ENCODE data around the gene RNF14.
A peak's percentile ranks its signal among the peaks of the same experiment; 100 is the strongest.

The RNF14 gene

DNA sequence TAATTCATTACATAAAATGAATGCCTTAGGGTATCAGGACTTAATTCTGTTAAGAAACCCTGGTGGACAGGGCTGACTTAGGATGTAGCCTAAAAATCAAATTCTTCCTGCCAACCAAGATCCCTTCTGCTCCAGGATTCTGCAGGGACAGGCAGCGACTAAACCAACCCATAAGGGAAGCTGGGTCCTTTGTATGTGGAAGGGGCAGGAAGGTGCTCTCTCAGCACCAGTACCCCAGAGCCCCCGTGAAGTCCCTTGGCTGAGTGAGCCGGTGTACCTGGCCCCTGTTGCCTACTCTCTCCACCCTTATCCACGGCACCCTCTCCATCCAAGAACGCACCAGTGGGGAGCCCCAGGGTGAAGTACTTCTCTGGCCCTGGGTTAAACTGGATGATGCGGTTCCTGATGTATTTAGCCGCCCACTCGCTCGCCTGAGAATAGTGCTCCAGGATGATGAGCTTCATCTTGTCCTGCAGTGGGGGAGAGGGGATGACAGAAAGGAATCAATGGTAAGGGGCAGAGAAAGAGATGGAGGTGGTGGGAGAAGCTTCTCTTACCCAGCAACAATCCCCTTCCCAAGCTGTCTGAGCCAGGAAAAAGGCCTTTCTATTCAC lies 42.8 kb downstream of the RNF14 start:
- no peaks in the 10 kb centered on the region for H3K9me3 Mint-ChIP-seq
- H3K36me3 Mint-ChIP-seq (ENCODE audit: low read depth), result peaks cover 26% of the 10 kb centered on the region
- peaks cover 66% of the 10 kb centered on the region for H3K4me1 Mint-ChIP-seq (ENCODE audit: low read depth)
- no peaks in the 10 kb centered on the region for H3K27me3 Mint-ChIP-seq (ENCODE audit: low read depth)
- H3K27ac Mint-ChIP-seq, result peak overlapping the region; percentile 79
- peak overlapping the region; percentile 81 for H3K4me3 Mint-ChIP-seq

DNA sequence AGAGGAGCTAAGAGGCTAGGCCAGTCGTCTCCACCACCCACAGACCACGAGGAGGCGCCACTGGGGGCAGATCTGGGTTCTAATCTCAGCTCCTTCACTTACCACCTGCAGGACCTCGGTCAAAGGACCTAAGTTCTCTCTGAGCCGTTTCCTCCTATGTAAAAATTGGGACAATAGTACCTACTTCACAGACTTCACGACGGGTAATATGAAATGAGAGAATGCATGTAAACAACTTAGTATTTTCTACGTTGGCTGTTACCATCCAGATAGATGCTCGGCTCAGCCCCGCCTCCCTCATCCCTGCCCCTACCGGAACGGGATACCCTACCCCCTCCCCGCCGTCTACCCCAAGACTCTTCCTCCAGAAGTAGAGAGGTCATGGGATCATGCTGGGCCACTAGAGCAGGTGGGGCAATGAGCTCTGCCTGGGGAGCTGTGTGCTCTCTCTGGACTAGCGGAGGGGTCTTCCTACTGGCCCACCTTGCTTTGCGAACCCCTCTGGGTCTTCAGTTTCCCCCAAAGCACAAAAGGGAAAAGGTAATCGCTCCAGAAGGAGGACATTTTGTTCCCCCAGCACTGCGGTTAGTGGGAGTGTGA lies 43.4 kb downstream of the RNF14 start:
- no peaks in the 10 kb centered on the region for H3K27me3 Mint-ChIP-seq (ENCODE audit: low read depth)
- H3K4me3 Mint-ChIP-seq, result peak overlapping the region; percentile 81
- H3K36me3 Mint-ChIP-seq (ENCODE audit: low read depth), result peaks cover 21% of the 10 kb centered on the region
- no peaks in the 10 kb centered on the region for H3K9me3 Mint-ChIP-seq
- H3K4me1 Mint-ChIP-seq (ENCODE audit: low read depth), result peaks cover 64% of the 10 kb centered on the region
- peak overlapping the region; percentile 79 for H3K27ac Mint-ChIP-seq

DNA sequence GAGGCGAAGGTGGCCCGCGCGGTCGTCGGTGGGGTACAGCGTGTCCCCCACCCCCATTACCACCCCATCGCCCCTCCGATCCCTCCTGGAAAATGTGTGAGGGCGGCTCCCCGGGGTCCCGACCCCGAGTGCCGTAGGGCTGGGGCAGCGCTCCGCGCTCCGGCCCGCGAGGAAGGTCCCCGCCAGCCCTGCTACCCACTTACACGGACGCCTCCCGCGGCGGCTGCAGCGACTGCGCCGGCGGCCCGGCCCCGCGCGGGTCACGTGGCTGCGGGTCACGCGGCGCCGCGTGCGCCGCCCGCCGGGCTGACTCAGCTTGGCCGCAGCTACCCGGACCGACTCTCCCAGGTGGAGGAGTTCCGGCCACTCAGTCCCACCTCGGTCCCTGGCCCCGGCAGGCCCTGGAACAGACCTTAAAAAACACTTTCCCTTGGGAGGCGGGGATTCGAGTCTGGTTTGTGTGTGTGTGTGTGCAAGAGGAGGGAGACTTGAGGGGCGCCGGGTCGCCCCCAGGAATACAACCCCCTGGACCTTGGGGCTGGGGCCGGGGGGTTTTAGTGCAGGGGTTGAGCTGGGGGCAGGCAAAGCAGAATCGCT lies 44.0 kb downstream of the RNF14 start, which contains the start of gene GNPDA1:
Gene GNPDA1 (minus strand): TSS at position 236 of the 597 bp plus-strand sequence. CDS start 992 bp downstream, outside the sequence.
- H3K27me3 Mint-ChIP-seq (ENCODE audit: low read depth), result no peaks in the 10 kb centered on the region
- H3K4me3 Mint-ChIP-seq, result peak within 1 kb of the TSS; percentile 91
- H3K4me1 Mint-ChIP-seq (ENCODE audit: low read depth), result peaks cover 66% of the 10 kb centered on the region
- peaks cover 17% of the 10 kb centered on the region for H3K36me3 Mint-ChIP-seq (ENCODE audit: low read depth)
- no peaks in the 10 kb centered on the region for H3K9me3 Mint-ChIP-seq
- H3K27ac Mint-ChIP-seq, result peak within 1 kb of the TSS; percentile 93

DNA sequence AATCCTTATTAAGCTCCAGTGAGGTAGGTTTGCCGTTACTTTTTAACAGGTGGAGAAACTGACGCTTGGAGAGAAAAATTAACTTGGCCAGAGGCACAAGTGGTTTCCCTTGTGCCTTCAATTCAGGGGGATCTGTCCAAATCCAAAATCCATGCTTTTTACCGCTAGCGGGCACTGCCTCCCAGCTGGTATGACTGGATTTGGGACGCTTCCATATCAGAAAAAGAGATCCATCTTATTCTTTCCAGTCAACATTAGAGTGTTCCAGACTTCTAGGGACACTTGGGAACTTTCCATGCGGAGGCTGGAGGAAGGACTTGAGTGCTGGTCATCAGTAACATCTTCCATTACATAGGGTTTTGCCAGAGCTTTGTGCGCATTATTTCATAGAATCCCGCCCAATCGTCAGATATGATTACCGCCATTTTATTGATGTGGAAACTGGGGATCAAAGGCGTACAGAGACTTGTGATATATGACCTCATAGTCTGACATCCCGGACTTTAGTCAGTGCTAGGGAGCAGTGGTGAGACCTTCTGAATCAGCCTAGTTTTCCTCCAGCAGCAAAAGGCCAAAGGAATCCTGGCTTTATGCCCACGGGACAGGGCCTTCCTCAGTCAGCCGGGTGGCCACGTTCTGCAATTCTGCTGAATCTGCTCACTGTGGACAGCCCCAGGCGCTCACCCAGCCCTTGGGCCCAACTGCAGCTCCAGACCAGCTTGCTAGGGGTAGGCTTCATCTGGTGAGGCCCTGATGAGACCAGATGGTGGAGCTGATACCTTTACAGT lies 45.0 kb downstream of the RNF14 start:
- Mint-ChIP-seq H3K36me3 (ENCODE audit: low read depth) (peaks cover 8% of the 10 kb centered on the region), H3K4me3 (peak overlapping the region; percentile 91), H3K27me3 (ENCODE audit: low read depth) (no peaks in the 10 kb centered on the region), H3K4me1 (ENCODE audit: low read depth) (peaks cover 66% of the 10 kb centered on the region), H3K27ac (peak overlapping the region; percentile 93), H3K9me3 (no peaks in the 10 kb centered on the region)

DNA sequence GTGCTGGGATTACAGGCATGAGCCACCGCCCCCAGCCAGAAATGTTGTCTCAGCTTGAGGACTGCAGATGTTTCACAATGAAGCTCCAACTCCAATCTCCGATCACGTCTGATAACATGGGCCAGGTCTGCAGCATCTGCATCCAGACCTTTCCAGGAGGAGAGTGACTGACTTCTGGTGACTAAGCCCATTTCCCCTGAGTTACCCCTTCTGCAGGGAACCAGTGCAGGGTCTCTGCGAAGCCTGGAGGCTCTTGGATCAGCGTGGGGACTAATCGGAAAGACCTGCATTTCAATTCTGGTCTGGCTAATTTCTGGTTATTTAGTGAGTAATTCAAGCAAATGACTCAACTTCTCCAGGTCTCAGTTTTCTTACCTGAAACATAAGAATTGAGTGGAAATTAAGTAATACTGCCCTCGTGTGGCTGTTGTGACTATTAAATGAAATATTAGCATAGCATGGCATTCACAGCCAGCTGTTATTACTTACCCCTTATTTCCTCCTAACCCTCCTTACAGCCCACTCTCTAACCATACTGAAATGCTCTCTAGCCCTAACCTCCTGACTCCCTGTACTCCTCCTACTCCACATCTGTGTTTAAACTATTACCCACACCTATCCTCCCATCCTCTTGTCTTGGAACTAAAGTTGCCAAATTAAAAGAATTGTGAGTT lies 46.1 kb downstream of the RNF14 start:
- Mint-ChIP-seq H3K9me3 (peaks cover 1% of the 10 kb centered on the region), H3K4me1 (ENCODE audit: low read depth) (peaks cover 59% of the 10 kb centered on the region), H3K4me3 (peak overlapping the region; percentile 57), H3K36me3 (ENCODE audit: low read depth) (peaks cover 10% of the 10 kb centered on the region), H3K27me3 (ENCODE audit: low read depth) (no peaks in the 10 kb centered on the region), H3K27ac (peak overlapping the region; percentile 93)

DNA sequence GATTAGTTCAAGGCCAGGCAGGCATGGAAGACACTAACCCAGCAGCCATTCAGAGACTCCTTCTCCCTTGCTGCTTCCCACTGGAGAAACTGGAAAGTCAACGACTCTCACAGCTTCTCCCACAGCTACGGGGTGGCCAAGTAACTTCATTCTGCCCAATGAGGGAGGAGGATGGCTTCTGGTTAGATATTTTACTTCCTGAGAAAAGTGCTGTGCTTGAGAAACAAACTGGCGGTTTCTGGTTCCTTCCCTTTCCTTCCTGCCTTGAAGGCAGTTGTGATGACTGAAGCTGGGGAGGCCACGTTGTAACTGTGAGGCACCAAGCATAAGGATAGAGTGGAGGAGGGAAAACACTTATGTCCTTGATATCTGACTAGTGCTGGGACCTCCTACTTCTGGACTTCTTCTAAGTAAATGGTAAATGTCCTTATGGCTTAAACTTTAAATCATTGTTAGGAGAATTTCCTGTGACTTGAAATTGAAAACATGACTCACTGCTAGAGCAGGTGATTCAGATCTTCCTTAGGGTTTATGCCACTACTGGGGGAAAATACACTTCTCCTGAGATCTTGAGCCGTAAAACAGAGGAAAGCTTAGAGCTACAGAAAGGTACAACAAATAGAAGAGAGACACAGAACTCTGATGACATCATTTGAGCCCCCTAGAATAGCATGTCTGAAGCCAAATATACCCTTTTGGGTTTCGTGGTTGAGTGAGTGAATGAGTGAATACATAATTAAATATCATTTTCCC lies 47.1 kb downstream of the RNF14 start:
- Mint-ChIP-seq H3K4me3 (peak overlapping the region; percentile 57), H3K4me1 (ENCODE audit: low read depth) (peaks cover 59% of the 10 kb centered on the region), H3K27me3 (ENCODE audit: low read depth) (no peaks in the 10 kb centered on the region), H3K36me3 (ENCODE audit: low read depth) (peaks cover 11% of the 10 kb centered on the region), H3K27ac (peak overlapping the region; percentile 93), H3K9me3 (peaks cover 7% of the 10 kb centered on the region)

DNA sequence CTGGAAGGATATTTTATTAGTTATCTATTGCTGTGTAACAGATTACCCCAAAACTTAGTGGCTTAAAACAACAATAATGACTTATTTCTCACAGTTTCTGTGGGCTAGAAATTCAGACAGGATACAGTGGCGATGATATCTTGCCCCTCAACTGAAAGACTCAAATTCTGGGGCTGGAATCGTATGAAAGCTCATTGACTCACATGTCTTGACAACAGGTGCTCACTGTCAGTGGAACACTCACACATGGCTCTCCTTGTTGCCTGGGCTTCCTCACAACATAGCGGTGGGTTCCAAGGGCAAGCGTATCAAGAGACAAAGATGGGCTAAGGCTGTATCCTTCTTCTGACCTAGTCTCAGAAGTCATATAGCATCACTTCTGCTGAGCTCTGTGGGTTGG lies 47.7 kb downstream of the RNF14 start:
- peak overlapping the region; percentile 57 for H3K4me3 Mint-ChIP-seq
- H3K27ac Mint-ChIP-seq, result peak overlapping the region; percentile 93
- peaks cover 7% of the 10 kb centered on the region for H3K9me3 Mint-ChIP-seq
- peaks cover 59% of the 10 kb centered on the region for H3K4me1 Mint-ChIP-seq (ENCODE audit: low read depth)
- no peaks in the 10 kb centered on the region for H3K27me3 Mint-ChIP-seq (ENCODE audit: low read depth)
- H3K36me3 Mint-ChIP-seq (ENCODE audit: low read depth), result peaks cover 8% of the 10 kb centered on the region

DNA sequence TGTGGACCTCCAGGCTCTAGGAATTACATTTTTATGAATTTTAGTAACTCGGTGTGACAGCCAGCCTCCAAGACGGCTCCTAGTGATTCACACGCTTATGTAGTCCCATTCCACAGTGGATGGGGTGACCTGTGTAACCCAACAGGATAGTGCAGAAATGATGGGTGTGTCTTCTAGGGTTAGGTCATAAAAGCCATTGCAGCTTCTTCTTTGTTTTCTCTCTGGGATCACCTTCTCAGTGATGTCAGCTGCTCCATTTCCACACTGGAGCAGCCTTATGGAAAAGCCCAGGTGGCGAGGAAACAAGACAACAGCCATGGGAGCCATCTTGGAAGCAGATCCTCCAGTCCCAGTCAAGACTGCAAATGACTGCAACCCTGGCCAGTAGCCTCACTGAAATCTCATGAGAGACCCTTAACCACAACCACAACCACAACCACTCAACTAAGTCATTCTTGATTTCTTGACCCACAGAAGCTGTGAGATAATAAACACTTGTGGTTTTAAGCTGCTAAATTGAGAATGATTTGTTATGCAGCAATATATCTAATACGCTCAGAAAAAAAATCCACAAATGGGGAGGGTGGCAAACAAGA lies 49.0 kb downstream of the RNF14 start:
- Mint-ChIP-seq H3K4me1 (ENCODE audit: low read depth) (peaks cover 54% of the 10 kb centered on the region), H3K9me3 (peaks cover 7% of the 10 kb centered on the region), H3K36me3 (ENCODE audit: low read depth) (peaks cover 8% of the 10 kb centered on the region), H3K27me3 (ENCODE audit: low read depth) (no peaks in the 10 kb centered on the region), H3K27ac (no peak overlapping the region), H3K4me3 (no peak overlapping the region)

DNA sequence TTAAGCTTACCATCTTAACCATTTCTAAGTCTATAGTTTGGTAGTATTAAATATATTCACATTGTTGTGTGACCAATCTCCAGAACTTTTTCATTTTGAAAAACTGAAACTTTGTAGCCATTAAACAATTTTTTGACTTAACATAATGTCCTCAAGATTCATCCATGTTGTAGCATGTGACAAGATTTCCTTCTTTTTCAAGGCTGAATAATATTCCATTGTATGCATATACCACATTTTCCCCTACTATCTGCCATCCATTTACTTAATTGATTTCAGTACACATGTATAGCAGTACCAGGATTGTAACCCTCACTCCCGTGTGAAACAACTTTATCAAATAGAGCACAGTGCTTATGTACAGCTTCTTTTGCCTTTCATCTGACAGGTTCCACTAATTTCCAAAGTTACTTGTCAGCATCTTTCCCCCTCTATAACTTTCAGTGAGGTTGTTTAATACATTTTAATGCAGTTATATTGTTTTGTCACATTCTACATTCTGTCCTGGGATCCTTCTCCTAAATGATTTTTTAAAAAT lies 51.3 kb downstream of the RNF14 start:
- H3K36me3 Mint-ChIP-seq (ENCODE audit: low read depth), result peaks cover 8% of the 10 kb centered on the region
- H3K27ac Mint-ChIP-seq, result no peak overlapping the region
- no peak overlapping the region for H3K4me3 Mint-ChIP-seq
- no peaks in the 10 kb centered on the region for H3K27me3 Mint-ChIP-seq (ENCODE audit: low read depth)
- H3K9me3 Mint-ChIP-seq, result peaks cover 7% of the 10 kb centered on the region
- H3K4me1 Mint-ChIP-seq (ENCODE audit: low read depth), result peaks cover 40% of the 10 kb centered on the region

DNA sequence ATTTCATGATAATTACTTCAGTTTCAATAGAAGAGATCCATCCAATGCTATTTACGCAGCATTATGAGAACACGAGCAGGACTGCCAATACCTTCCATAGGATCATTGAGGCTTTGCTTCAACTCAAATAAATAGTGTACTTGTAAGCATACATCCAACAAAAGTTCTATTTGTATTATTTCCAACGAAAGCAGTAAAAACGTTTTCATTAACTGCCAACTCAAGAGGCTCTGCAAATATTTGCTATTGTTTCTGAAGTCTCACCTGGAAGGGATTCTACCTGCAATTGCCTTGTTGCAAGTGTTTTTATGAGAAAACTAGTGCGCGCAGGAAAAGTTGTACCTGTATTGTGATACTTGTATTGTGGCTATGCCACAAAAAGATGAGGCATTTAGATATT lies 54.9 kb downstream of the RNF14 start:
- no peak overlapping the region for H3K27ac Mint-ChIP-seq
- peaks cover 7% of the 10 kb centered on the region for H3K9me3 Mint-ChIP-seq
- no peaks in the 10 kb centered on the region for H3K27me3 Mint-ChIP-seq (ENCODE audit: low read depth)
- H3K36me3 Mint-ChIP-seq (ENCODE audit: low read depth), result peaks cover 5% of the 10 kb centered on the region
- H3K4me3 Mint-ChIP-seq, result no peak overlapping the region
- peaks cover 16% of the 10 kb centered on the region for H3K4me1 Mint-ChIP-seq (ENCODE audit: low read depth)

DNA sequence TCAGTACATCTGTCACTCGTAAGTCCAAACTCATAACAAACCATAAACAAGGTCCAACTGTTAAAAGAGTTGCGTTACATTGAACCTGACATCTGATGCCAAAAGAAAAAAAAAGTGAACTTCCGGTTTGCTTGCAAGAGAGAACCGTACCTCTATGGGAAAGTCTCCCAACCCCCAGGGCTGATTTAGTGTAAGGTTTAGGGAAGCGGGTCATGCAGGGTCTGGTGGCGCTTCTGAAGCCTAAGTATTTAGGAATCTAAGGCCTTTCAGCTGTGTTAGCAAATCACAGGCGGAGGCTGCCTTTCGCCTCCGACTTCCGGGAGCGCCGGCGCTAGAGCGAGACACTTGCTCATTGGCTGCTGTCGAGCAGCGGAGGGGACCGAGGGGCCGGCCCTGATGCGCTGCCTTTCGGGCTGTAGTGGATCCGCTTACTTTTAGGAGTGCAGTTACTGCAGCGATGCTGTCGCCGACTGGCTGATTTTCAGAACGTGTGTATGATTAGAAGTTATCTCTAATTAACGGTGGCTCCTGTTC lies 55.9 kb downstream of the RNF14 start:
- peak overlapping the region; percentile 100 for H3K27ac Mint-ChIP-seq
- H3K9me3 Mint-ChIP-seq, result peaks cover 7% of the 10 kb centered on the region
- no peaks in the 10 kb centered on the region for H3K27me3 Mint-ChIP-seq (ENCODE audit: low read depth)
- peaks cover 3% of the 10 kb centered on the region for H3K36me3 Mint-ChIP-seq (ENCODE audit: low read depth)
- H3K4me3 Mint-ChIP-seq, result peak overlapping the region; percentile 86
- peaks cover 14% of the 10 kb centered on the region for H3K4me1 Mint-ChIP-seq (ENCODE audit: low read depth)

DNA sequence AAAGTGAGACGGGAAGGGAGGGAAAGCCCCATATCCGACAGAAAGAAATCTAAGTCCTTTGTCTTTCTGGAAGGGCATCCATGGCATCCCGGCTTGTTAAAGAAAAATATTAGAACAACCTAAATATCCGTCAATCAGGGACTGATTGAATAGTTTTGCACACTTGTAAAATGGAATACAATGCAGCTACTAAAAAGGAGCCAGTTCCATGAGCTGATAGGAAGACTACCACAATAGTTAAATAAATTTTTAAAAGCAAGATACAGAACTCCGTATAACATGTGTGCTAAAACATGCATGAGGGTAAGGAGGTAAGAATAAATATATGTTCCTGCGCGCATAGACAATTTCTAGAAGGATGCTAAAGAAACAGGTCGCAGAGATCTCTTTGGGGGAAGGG lies 56.7 kb downstream of the RNF14 start:
- H3K4me1 Mint-ChIP-seq (ENCODE audit: low read depth), result peaks cover 14% of the 10 kb centered on the region
- no peaks in the 10 kb centered on the region for H3K9me3 Mint-ChIP-seq
- H3K27me3 Mint-ChIP-seq (ENCODE audit: low read depth), result no peaks in the 10 kb centered on the region
- H3K36me3 Mint-ChIP-seq (ENCODE audit: low read depth), result no peaks in the 10 kb centered on the region
- H3K4me3 Mint-ChIP-seq, result peak overlapping the region; percentile 86
- H3K27ac Mint-ChIP-seq, result peak overlapping the region; percentile 100

DNA sequence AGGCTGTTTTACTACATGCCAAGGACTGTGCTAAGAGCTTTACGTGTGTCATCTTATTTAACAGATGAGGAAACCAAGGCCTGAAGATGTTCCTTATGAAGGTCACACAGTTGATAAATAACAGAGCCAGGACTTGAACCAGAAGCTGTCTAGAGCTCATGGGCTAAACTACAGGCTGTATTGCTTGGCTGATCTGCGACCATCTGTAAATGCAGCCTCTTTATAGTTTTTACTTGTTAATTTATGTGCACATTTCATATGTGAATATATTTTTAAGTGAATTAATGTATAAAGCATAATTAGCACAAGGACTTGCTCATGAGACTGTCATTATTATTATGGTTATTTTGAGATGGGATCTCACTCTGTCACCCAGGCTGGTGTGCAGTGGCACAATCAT lies 63.2 kb downstream of the RNF14 start:
- Mint-ChIP-seq H3K27ac (no peak overlapping the region), H3K9me3 (no peaks in the 10 kb centered on the region), H3K27me3 (ENCODE audit: low read depth) (peaks cover 3% of the 10 kb centered on the region), H3K4me1 (ENCODE audit: low read depth) (peaks cover 11% of the 10 kb centered on the region), H3K4me3 (no peak overlapping the region), H3K36me3 (ENCODE audit: low read depth) (peaks cover 3% of the 10 kb centered on the region)
